Measurements from ENCODE around the gene ABCC10. TPM values are rescaled to one million over a fixed set of nuclear protein-coding genes. Genes with fewer than 3 reads are reported as not detected.

The ABCC10 gene
- total and polyA plus RNA-seq, 10 of the 15 experiments (the other 5 are each of a cell fraction or from before 2014, with no cell fraction given): 0.80 to 18.2 (median 6.4) TPM

- TF ChIP-seq SPI1 (IDR thresholded peaks at IDR 0.05; ENCODE audit: borderline replicate concordance, insufficient read depth, low read depth, low read length): no peak
Measured at GRCh38 chr6:43481075-43481474, 53.7 kb downstream of the ABCC10 start (continued).

DNA sequence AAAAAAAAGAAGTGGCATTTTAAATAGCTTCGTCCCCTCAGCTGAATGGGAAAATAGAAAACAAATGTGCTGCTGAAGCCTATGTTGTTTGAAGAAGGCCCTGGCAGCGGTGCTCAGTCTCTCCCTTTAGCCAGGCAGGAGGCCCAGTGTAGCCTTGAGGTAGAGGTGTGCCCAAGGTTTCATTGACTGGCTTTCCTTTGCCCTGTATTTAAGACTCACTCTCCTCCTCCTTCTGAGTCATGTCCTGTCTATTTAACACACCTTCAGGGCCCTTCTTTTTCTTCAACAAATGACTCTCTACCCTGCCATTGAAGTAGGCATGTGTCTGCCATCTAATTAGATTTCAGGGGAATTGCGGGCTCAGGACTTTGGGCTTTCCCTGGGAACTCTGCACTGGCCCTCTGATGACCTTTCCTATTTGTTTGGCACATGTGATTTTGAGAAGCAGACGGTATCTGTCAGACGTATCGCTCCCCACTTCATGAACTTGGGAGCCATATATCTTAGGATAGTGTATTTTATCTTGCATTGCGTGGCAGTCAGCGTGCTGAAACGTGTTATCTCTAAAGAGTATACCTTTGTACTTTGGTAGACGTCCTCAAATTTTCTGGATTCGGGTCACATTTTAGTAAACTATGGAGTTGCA is 54.4 kb downstream of the ABCC10 start:
- POLR2A ChIA-PET: interaction anchor here (0.6 kb wide), 2 partner anchors 99 to 253 kb away, joined by 5 to 7 read pairs; no protein-coding TSS in a partner anchor
- WGBS (ENCODE audit: insufficient coverage, insufficient replicate concordance, low lambda C conversion rate, missing lambda C conversion rate): 92% methylated on average over 11 of the region's 11 CpGs
- H3K27ac ChIP-seq (ENCODE audit: control insufficient read depth, insufficient read depth): no peak overlapping the region
- intact Hi-C loops (cut with micrococcal nuclease; ENCODE audit: unreplicated experiment): no loop called here
- BruUV-seq (replicated peaks): TSS peak; percentile 27
- no peak overlapping the region for H3K9ac ChIP-seq (ENCODE audit: control insufficient read depth, insufficient read depth, low read length)
- ATAC-seq (no peak), FAIRE-seq (no peak), DNase-seq (ENCODE audit: low read depth, low spot score) (no peak)
- H3K79me2 ChIP-seq (ENCODE audit: control insufficient read depth, insufficient read depth, low read length): peaks cover 10% of the 10 kb centered on the region
- no peaks in the 10 kb centered on the region for H4K20me1 ChIP-seq (ENCODE audit: control insufficient read depth, insufficient read depth)
- no peak overlapping the region for H2AFZ ChIP-seq (ENCODE audit: control insufficient read depth, low read depth, low read length)
- H3K4me2 ChIP-seq (ENCODE audit: control insufficient read depth, insufficient read depth): no peak overlapping the region
- no peaks in the 10 kb centered on the region for H3K27me3 ChIP-seq (replicated peaks in 1 of 2; ENCODE audit: control insufficient read depth in 2 of 2, insufficient read depth in 2 of 2, low read length in 1 of 2)
- RAD21 ChIA-PET (ENCODE audit: unreplicated experiment): no interaction called here
- no peak for TF ChIP-seq BCLAF1 (IDR thresholded peaks at IDR 0.05)
- H3K36me3 ChIP-seq (ENCODE audit: control insufficient read depth in 2 of 2, insufficient read depth in 2 of 2, low read length in 1 of 2): no peaks in the 10 kb centered on the region
- SMC1A ChIA-PET (ENCODE audit: uncharacterized antibody, unreplicated experiment): no interaction called here
- in situ Hi-C loops (cut with MboI): no loop called here
- H3K9me3 ChIP-seq (replicated peaks; ENCODE audit: control insufficient read depth, insufficient read depth, low read length): no peaks in the 10 kb centered on the region
- CTCF ChIA-PET: interaction anchor here (0.7 to 2.2 kb wide), 2 partner anchors 25 to 143 kb away, joined by 3 to 10 read pairs; no protein-coding TSS in a partner anchor
- H3K4me1 ChIP-seq (ENCODE audit: control insufficient read depth, insufficient read depth, low read length): peaks cover 4% of the 10 kb centered on the region
- H3K4me3 ChIP-seq: no peak overlapping the region

All from GM12878 (cell line).